ENCODE results near the gene TMEM191B.
"Not testable (repeated sequence)": the region's sequence is repeated elsewhere in the genome, so short reads cannot be mapped to it uniquely, and the experiment has no call there.

The TMEM191B gene

DNA sequence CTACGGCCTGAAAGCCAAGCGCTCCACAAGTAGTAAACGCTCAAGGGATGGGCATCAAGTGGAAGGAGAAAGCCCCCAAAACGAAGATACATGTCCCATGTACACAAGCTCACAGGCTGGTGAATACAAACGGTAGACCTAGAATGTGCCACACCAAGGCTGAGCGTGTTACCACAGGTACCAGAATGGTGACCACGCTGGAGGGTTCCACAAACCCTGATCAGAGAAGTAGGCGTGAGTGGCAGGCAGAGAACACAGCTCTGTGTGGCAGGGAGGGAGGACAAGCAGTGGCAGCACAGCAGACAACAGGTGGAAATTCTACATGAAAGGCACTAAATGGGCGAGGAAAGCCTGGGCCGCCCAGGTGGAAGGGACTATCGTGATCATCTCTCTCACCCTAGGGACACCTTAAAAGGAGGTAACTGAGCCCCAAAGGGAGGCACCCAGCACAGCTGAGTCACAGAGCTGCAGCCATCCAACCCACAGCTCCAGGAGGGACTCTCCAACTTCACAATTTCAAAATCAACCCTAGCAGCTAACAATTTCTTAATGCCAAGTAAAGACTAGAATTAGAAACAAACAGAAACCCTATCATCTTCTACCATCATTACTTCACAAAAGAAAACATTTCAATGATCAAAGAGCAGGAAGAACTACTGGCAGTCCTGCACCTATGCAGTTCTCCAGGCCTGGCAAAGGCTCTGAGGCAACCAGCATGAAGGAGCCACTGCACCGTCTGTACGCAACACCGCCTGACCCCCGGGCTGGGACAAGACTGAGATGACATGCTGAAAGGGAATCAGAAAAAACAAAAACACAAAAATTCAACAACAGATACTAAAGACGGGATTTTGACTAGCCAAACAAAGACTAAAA is 32.7 kb downstream of the TMEM191B start:
- not testable (repeated sequence) for H3K36me3 ChIP-seq (ENCODE audit: control insufficient read depth in 2 of 2, insufficient read depth in 2 of 2, low read length in 2 of 2); H3K27ac ChIP-seq (ENCODE audit: low read length); H3K4me1 ChIP-seq (ENCODE audit: control insufficient read depth, insufficient read depth, low read length); H3K9ac ChIP-seq (ENCODE audit: low read length in 2 of 2); H3K4me3 ChIP-seq (ENCODE audit: low read length in 2 of 2); H3K27me3 ChIP-seq (ENCODE audit: control insufficient read depth in 1 of 2, insufficient read depth in 2 of 2, low read length in 2 of 2); H3K9me3 ChIP-seq (ENCODE audit: control insufficient read depth in 2 of 2, low read length in 2 of 2)

DNA sequence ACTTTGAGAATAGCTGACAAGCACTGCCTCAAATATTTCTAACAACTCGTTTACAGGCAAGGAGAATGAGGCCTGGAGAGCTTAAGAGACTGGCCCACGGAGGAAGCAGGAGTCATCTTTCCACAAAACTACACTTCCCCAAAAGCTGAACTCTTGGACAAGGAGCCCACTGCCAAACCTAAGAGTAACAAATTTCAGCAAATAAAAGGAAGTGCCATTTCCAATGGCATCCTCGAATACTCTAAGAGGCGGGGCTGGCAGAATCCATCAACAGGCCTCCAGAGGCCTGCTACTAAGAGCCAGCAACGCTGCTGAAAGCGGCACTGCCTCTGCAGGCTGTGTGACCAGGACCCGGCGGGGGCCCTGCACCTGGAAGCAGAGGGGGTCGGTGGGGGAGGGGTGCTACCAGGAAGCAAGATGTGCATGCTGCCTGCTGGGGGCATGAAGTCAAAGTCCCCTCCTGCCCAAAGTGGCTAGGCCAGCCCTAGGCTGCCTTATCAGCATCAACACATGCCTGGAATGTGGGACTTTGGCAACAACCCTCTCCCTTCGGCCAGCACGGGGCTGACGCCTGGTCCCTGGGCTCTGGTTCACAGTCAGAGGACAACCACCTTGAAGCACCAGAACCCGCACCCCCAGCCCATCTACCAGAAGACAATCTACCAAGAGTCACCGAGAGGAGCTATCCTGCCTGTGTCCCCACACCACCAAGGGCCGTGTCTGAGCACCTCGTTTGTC is 43.1 kb downstream of the TMEM191B start:
- not testable (repeated sequence) for H3K9me3 ChIP-seq (ENCODE audit: control insufficient read depth in 2 of 2, low read length in 2 of 2)

DNA sequence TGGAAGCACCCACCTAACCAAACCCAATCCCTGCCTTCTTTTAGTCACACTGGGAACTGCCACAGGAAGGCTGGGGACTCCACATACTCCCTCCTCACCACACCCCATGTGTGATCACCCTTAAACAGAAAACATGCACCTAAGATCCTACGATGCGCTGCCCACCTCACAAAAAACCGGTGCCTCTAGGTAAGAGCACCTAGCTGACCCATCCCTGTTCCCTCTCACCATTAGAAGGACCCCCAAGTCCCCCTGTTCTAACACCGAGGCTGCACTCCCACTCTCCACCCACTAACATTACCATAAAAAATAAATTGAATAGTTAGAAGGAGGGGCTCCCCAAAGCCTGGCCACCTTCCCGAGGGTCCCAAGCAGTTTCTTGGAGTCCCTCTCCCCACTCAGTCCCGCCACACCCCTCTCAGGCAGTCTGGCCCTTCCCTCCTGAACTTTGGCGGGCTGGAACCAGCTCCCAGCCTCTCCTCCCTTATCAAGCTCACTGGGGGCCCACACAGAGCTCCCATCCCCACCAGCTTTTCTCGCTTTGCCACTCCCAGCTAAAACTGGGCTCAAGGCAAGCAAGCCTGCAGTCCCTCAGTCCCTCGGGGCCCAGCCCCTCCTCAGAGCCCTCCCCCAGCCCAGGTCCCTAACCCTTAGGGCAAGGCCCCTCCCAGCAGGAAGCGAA is 46.0 kb downstream of the TMEM191B start:
- not testable (repeated sequence) for H3K36me3 ChIP-seq (ENCODE audit: control insufficient read depth in 2 of 2, insufficient read depth in 2 of 2, low read length in 2 of 2); H3K4me3 ChIP-seq (ENCODE audit: low read length in 2 of 2); H3K27ac ChIP-seq (ENCODE audit: low read length); H3K9me3 ChIP-seq (ENCODE audit: control insufficient read depth in 2 of 2, low read length in 2 of 2); H3K27me3 ChIP-seq (ENCODE audit: control insufficient read depth in 1 of 2, insufficient read depth in 2 of 2, low read length in 2 of 2); H3K4me1 ChIP-seq (ENCODE audit: control insufficient read depth, insufficient read depth, low read length); H3K9ac ChIP-seq (ENCODE audit: low read length in 2 of 2)

More for the DNA sequence above, 43.1 kb downstream of the TMEM191B start:
- H3K27ac ChIP-seq (ENCODE audit: low read length); H3K27me3 ChIP-seq (ENCODE audit: control insufficient read depth in 1 of 2, insufficient read depth in 2 of 2, low read length in 2 of 2); H3K4me3 ChIP-seq (ENCODE audit: low read length in 2 of 2); H3K9ac ChIP-seq (ENCODE audit: low read length in 2 of 2); H3K36me3 ChIP-seq (ENCODE audit: control insufficient read depth in 2 of 2, insufficient read depth in 2 of 2, low read length in 2 of 2); H3K4me1 ChIP-seq (ENCODE audit: control insufficient read depth, insufficient read depth, low read length): not testable (repeated sequence)

DNA sequence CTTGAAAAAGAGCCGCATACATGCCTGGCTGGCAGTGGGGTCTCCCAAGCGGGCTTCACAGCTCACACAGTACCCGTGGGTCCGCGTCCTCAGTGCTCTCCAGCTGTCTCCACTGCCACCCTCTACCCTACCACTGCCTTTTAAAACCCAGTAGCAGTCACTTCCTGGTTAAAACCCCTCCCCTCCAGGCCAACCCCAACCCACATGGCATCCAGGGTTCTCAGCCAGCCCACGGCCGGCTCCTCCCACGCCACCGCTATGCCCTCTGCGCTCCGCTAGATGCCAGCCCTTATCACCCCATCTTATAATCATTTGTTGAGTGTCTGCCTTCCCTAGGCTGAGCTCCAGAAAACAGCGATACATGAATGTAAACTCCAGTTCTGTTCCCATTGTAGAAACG is 47.0 kb downstream of the TMEM191B start:
- not testable (repeated sequence) for H3K36me3 ChIP-seq (ENCODE audit: control insufficient read depth in 2 of 2, insufficient read depth in 2 of 2, low read length in 2 of 2); H3K27me3 ChIP-seq (ENCODE audit: control insufficient read depth in 1 of 2, insufficient read depth in 2 of 2, low read length in 2 of 2); H3K4me1 ChIP-seq (ENCODE audit: control insufficient read depth, insufficient read depth, low read length); H3K27ac ChIP-seq (ENCODE audit: low read length); H3K9me3 ChIP-seq (ENCODE audit: control insufficient read depth in 2 of 2, low read length in 2 of 2); H3K9ac ChIP-seq (ENCODE audit: low read length in 2 of 2); H3K4me3 ChIP-seq (ENCODE audit: low read length in 2 of 2)

DNA sequence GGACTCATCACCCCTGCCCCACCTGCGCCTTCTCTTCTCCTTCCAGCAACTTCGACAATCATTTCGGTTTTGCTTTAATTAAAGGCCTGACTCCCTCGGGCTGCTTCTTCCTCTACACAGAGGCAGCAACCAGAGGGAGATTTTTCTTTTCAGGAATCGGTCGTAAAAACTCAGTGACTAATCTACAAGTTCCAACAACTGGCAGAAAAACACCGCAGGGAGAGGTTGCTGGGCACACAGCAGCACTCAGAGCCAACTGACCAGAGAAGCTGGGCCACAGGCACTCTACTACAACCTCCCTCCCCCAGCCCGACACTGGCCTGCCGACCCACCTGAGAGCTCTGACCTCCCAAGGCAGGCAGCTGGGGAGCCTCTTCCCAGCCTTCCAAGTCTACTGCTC is 48.1 kb downstream of the TMEM191B start:
- H3K27ac ChIP-seq (ENCODE audit: low read length); H3K9me3 ChIP-seq (ENCODE audit: control insufficient read depth in 2 of 2, low read length in 2 of 2); H3K9ac ChIP-seq (ENCODE audit: low read length in 2 of 2); H3K27me3 ChIP-seq (ENCODE audit: control insufficient read depth in 1 of 2, insufficient read depth in 2 of 2, low read length in 2 of 2); H3K36me3 ChIP-seq (ENCODE audit: control insufficient read depth in 2 of 2, insufficient read depth in 2 of 2, low read length in 2 of 2); H3K4me1 ChIP-seq (ENCODE audit: control insufficient read depth, insufficient read depth, low read length); H3K4me3 ChIP-seq (ENCODE audit: low read length in 2 of 2): not testable (repeated sequence)

DNA sequence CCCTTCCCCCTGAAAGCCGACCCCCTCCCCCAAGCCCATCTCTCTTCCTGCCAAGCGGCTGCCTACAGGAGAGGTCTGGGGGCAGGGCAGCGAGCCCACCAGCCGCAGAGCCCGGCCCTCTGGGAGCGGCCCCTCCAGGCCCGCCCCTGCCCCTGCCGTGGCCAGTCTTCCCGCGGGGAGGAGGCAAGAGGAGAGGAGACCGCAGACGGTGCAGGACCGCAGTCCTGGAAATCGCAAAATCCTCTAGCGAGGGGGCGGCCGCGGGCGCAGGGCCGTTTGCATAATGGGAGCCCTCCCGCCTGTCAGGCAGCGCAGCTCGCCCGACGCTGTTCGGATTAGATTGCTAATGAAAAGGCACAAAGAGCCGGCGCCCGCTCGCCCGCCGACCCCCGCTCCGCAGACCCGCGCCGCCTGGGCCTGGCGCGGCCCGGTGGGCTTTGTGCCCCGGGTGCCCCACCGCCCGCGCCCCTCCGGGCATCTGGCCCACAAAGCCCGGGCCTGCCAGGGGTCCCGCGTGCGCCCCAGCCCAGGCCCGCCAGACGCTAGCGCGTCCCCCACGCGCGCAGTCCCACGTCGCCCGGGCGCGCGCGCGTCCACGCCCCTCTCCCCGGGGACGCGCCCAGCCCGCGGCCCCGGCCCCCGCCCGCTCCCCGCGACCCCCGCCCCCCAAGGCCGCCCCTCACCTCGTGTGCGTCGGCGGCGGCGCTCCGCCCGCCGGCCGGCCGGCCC is 49.7 kb downstream of the TMEM191B start:
- H3K27me3 ChIP-seq (ENCODE audit: control insufficient read depth in 1 of 2, insufficient read depth in 2 of 2, low read length in 2 of 2); H3K36me3 ChIP-seq (ENCODE audit: control insufficient read depth in 2 of 2, insufficient read depth in 2 of 2, low read length in 2 of 2); H3K4me1 ChIP-seq (ENCODE audit: control insufficient read depth, insufficient read depth, low read length); H3K9me3 ChIP-seq (ENCODE audit: control insufficient read depth in 2 of 2, low read length in 2 of 2); H3K4me3 ChIP-seq (ENCODE audit: low read length in 2 of 2); H3K27ac ChIP-seq (ENCODE audit: low read length); H3K9ac ChIP-seq (ENCODE audit: low read length in 2 of 2): not testable (repeated sequence)

DNA sequence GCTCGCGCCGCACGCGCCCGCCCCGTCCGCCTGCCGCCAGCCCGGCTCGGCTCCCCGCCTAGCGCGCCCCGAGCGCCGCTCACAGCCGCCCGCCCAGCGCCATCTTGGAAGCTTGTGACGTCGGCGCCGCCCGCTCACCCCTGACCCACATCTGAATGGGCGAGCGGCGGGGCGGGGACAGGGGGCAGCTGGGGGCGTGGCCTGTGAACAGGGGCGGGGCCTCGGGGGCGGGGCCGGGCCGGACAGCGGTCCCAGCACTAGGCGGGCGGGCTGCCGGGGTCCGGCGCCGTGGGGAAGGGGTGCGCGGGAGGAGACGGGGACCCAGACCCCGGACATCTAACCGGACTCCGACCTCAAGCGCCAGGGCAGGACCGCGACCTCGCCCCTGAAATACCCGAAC is 50.2 kb downstream of the TMEM191B start:
- H3K36me3 ChIP-seq (ENCODE audit: control insufficient read depth in 2 of 2, insufficient read depth in 2 of 2, low read length in 2 of 2); H3K27me3 ChIP-seq (ENCODE audit: control insufficient read depth in 1 of 2, insufficient read depth in 2 of 2, low read length in 2 of 2); H3K27ac ChIP-seq (ENCODE audit: low read length); H3K4me1 ChIP-seq (ENCODE audit: control insufficient read depth, insufficient read depth, low read length); H3K9ac ChIP-seq (ENCODE audit: low read length in 2 of 2); H3K4me3 ChIP-seq (ENCODE audit: low read length in 2 of 2); H3K9me3 ChIP-seq (ENCODE audit: control insufficient read depth in 2 of 2, low read length in 2 of 2): not testable (repeated sequence)
